MM.1S (cell line): ENCODE results near the gene PCNX3.

Source experiments
- DNase-seq: peaks from one replicate; pipeline ENCODE4 v3.0.0-alpha.2; 2015
- H2AFZ ChIP-seq: fragments of 300-600 bp; sonication (generic); 2 replicates; pipeline ENCODE4 v1.6.0; 2016; ENCODE audit warnings: antibody characterized with exemption, low read length
- H3F3A ChIP-seq: fragments of 300-600 bp; sonication (generic); 2 replicates; pipeline ENCODE4 v1.6.1; 2016; ENCODE audit warnings: mild to moderate bottlenecking, antibody characterized with exemption, low read length, moderate library complexity, mixed read lengths; ENCODE audit not compliant: insufficient read depth
- H3K27ac ChIP-seq: fragments of 300-600 bp; sonication (generic); 2 replicates; pipeline ENCODE4 v1.5.1; 2016; ENCODE audit warnings: mild to moderate bottlenecking, low read length
- H3K27me3 ChIP-seq: fragments of 300-600 bp; sonication (generic); replicated peaks from 2 replicates; pipeline ENCODE4 v1.6.0; 2016; ENCODE audit warnings: low read length; ENCODE audit not compliant: insufficient read depth
- H3K36me3 ChIP-seq: fragments of 300-600 bp; sonication (generic); replicated peaks from 2 replicates; pipeline ENCODE4 v1.6.1; 2016; ENCODE audit warnings: mild to moderate bottlenecking, low read length, mixed read lengths; ENCODE audit not compliant: insufficient read depth
- H3K4me1 ChIP-seq: fragments of 300-600 bp; sonication (generic); 2 replicates; pipeline ENCODE4 v1.6.1; 2016; ENCODE audit warnings: low read length, mixed read lengths
- H3K4me2 ChIP-seq: fragments of 300-600 bp; sonication (generic); 2 replicates; pipeline ENCODE4 v1.6.0; 2016; ENCODE audit warnings: low read depth, low read length
- H3K4me3 ChIP-seq: fragments of 300-600 bp; sonication (generic); 2 replicates; pipeline ENCODE4 v1.5.1; 2016; ENCODE audit warnings: low read length, mixed read lengths
- H3K79me2 ChIP-seq: fragments of 300-600 bp; sonication (generic); 2 replicates; pipeline ENCODE4 v1.6.1; 2016; ENCODE audit warnings: mixed run types, low read length, mixed read lengths
- H3K9ac ChIP-seq: fragments of 300-600 bp; sonication (generic); 2 replicates; pipeline ENCODE4 v1.6.1; 2016; ENCODE audit warnings: low read length, mixed read lengths
- H3K9me2 ChIP-seq: fragments of 300-600 bp; sonication (generic); replicated peaks from 2 replicates; pipeline ENCODE4 v1.6.1; 2016; ENCODE audit warnings: mild to moderate bottlenecking, low read length, mixed read lengths; ENCODE audit not compliant: insufficient read depth
- H3K9me3 ChIP-seq: fragments of 300-600 bp; sonication (generic); replicated peaks from 2 replicates; pipeline ENCODE4 v1.6.1; 2016; ENCODE audit warnings: mild to moderate bottlenecking, low read length, mixed read lengths; ENCODE audit not compliant: insufficient read depth
- H4K20me1 ChIP-seq: fragments of 300-600 bp; sonication (generic); 2 replicates; pipeline ENCODE4 v1.6.1; 2016; ENCODE audit warnings: mild to moderate bottlenecking, low read length, moderate library complexity, mixed read lengths; ENCODE audit not compliant: insufficient read depth
- CTCF ChIP-seq: fragments of 300-600 bp; sonication (generic); IDR thresholded peaks from 2 replicates; pipeline ENCODE4 v1.5.1; 2016; ENCODE audit warnings: antibody characterized with exemption, low read length, mixed read lengths
- EZH2 ChIP-seq: fragments of 300-600 bp; sonication (generic); optimal IDR thresholded peaks from 2 replicates; pipeline ENCODE3; 2017; ENCODE audit warnings: low read depth, mild to moderate bottlenecking, antibody characterized with exemption, low read length, mixed read lengths
- EZH2phosphoT487 ChIP-seq: fragments of 300-600 bp; sonication (generic); IDR thresholded peaks from 2 replicates; pipeline ENCODE4 v1.6.1; 2018; ENCODE audit warnings: antibody characterized with exemption, low read length

The PCNX3 gene

GRCh38 chr11:65661599-65662246, 46.1 kb downstream of the PCNX3 start:
- Histone ChIP-seq H3K9me2 (no peaks in the 10 kb centered on the region), H4K20me1 (no peaks in the 10 kb centered on the region), H3K4me3 (peak overlapping the region; percentile 100), H3K4me2 (peak overlapping the region; percentile 99), H3K27me3 (no peaks in the 10 kb centered on the region), H3K9me3 (no peaks in the 10 kb centered on the region), H3F3A (peaks cover 13% of the 10 kb centered on the region), H2AFZ (no peak overlapping the region), H3K79me2 (peaks cover 45% of the 10 kb centered on the region), H3K9ac (peak overlapping the region; percentile 91), H3K36me3 (0 out of 2 replicates have a peak, but pooled peaks cover 5% of the 10 kb centered on the region), H3K4me1 (peaks cover 9% of the 10 kb centered on the region; the same call in 1 of the 2 replicates), H3K27ac (peak overlapping the region; percentile 18; the same call in 1 of the 2 replicates)
- no peak for DNase-seq
- TF ChIP-seq CTCF (no peak), EZH2 (no peak), EZH2phosphoT487 (no peak)

GRCh38 chr11:65662247-65662798, 46.7 kb downstream of the PCNX3 start:
- TF ChIP-seq CTCF (no peak), EZH2phosphoT487 (no peak), EZH2 (no peak)
- Histone ChIP-seq H3K27me3 (no peaks in the 10 kb centered on the region), H3F3A (peaks cover 13% of the 10 kb centered on the region), H3K36me3 (0 out of 2 replicates have a peak, but pooled peaks cover 5% of the 10 kb centered on the region), H2AFZ (no peak overlapping the region), H3K79me2 (peaks cover 45% of the 10 kb centered on the region), H4K20me1 (no peaks in the 10 kb centered on the region), H3K9me2 (no peaks in the 10 kb centered on the region), H3K9me3 (no peaks in the 10 kb centered on the region), H3K27ac (peak overlapping the region; percentile 18; the same call in 1 of the 2 replicates), H3K4me3 (peak overlapping the region; percentile 100), H3K9ac (peak overlapping the region; percentile 91), H3K4me1 (peaks cover 9% of the 10 kb centered on the region; the same call in 1 of the 2 replicates), H3K4me2 (peak overlapping the region; percentile 99)
- DNase-seq, result no peak

GRCh38 chr11:65662799-65663638, 47.4 kb downstream of the PCNX3 start, which contains the start of gene RELA:
TSS of gene RELA (minus strand) at chr11:65662916. CDS start at chr11:65662832, 84 bp downstream.
- Histone ChIP-seq H3K9me3 (no peaks in the 10 kb centered on the region), H3K4me3 (peak within 1 kb of the TSS; percentile 100), H3K4me2 (peak within 1 kb of the TSS; percentile 99), H3K27ac (peak within 1 kb of the TSS; percentile 77), H2AFZ (peak within 1 kb of the TSS; percentile 84), H3F3A (peaks cover 13% of the 10 kb centered on the region), H3K36me3 (0 out of 2 replicates have a peak, but pooled peaks cover 5% of the 10 kb centered on the region), H3K4me1 (peaks cover 9% of the 10 kb centered on the region; the same call in 1 of the 2 replicates), H3K9me2 (no peaks in the 10 kb centered on the region), H4K20me1 (no peaks in the 10 kb centered on the region), H3K27me3 (no peaks in the 10 kb centered on the region), H3K9ac (peak within 1 kb of the TSS; percentile 91), H3K79me2 (peaks cover 40% of the 10 kb centered on the region)
- TF ChIP-seq EZH2 (no peak), EZH2phosphoT487 (no peak), CTCF (no peak)
- DNase-seq, result peak; percentile 92
